Measurements from ENCODE around the gene DNM3.

DNA sequence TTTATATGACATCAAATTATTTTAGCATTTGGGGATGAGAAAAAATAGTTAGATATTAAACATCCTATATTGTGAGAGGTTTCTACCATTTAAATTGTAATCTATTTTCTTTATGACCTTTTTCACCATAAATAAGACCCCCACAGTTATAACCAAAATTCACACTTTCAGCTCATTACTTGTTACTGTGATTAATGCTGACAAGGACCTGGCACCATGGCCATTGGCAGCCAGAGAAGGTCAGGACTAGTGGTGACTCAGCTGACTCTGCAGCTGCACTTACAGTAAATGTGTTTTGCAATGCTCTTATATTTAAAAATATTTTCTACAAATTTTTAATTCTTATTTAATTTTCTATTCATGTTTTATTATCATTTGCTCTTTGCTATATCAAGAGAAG, 445.9 kb downstream of the DNM3 start:
- TF ChIP-seq POLR2A (IDR thresholded peaks at IDR 0.05; ENCODE audit: extremely low read depth, insufficient read length), result no peak
- TF ChIP-seq, protein P1, sequence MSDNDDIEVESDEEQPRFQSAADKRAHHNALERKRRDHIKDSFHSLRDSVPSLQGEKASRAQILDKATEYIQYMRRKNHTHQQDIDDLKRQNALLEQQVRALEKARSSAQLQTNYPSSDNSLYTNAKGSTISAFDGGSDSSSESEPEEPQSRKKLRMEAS (IDR thresholded peaks at IDR 0.05; ENCODE audit: low read depth, low read length), result no peak
